Kidney capillary endothelial cell (primary cell): Measurements from ENCODE around the gene PDCD2L.
"Not testable (repeated sequence)": the region's sequence is repeated elsewhere in the genome, so short reads cannot be mapped to it uniquely, and the experiment has no call there.

Experiments used
- DNase-seq: peaks from one replicate; pipeline ENCODE4 v3.0.0-alpha.2; 2018; ENCODE audit warnings: low spot score

PDCD2L gene, protein sequence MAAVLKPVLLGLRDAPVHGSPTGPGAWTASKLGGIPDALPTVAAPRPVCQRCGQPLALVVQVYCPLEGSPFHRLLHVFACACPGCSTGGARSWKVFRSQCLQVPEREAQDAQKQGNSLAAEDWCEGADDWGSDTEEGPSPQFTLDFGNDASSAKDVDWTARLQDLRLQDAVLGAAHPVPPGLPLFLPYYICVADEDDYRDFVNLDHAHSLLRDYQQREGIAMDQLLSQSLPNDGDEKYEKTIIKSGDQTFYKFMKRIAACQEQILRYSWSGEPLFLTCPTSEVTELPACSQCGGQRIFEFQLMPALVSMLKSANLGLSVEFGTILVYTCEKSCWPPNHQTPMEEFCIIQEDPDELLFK

GRCh38 chr19:34404109-34404909, at the start of gene PDCD2L:
Gene PDCD2L (plus strand): TSS chr19:34404399. CDS start chr19:34404431, 32 bp downstream.
- DNase-seq, result peak; percentile 92

- no peak for DNase-seq
Observed at GRCh38 chr19:34355201-34355600, 49.0 kb upstream of the PDCD2L start.

DNA sequence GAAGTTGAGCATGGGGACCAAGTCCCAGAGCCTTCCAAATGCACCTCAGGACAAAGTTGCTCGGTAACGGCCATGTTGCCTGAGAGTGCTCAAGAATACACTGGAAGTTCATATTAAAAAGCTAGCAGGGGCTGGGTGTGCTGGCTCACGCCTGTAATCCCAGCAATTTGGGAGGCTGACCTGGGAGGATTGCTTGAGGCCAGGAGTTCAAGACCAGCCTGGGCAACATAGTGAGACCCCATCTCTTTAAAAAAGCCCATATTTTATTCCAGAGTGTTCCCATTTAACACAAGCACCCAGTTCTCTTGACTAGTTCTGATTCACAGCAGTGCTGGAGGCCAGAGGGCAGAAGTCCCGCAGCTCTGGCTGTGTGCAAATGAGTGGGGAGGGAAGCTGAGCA, 47.3 kb upstream of the PDCD2L start:
- no peak for DNase-seq

DNA sequence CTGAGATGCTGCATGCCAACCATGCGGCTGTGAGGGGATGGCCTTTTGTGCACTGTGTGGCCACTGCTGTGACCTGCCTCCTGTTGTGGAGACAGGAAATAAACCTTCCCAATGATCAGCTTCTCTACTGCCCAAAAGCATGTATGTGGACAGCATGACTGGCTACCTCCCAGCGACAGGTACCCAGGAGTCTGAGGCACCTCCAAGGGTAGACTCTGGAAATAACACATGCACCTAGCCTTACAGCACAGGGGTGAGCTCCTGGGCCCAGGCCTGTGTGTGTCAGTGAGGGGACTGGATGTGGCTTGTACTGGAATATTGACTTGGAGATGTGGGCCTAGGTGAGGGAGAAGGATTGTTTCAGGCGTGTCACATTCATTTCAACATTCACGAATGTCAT, 46.8 kb upstream of the PDCD2L start:
- no peak for DNase-seq

DNA sequence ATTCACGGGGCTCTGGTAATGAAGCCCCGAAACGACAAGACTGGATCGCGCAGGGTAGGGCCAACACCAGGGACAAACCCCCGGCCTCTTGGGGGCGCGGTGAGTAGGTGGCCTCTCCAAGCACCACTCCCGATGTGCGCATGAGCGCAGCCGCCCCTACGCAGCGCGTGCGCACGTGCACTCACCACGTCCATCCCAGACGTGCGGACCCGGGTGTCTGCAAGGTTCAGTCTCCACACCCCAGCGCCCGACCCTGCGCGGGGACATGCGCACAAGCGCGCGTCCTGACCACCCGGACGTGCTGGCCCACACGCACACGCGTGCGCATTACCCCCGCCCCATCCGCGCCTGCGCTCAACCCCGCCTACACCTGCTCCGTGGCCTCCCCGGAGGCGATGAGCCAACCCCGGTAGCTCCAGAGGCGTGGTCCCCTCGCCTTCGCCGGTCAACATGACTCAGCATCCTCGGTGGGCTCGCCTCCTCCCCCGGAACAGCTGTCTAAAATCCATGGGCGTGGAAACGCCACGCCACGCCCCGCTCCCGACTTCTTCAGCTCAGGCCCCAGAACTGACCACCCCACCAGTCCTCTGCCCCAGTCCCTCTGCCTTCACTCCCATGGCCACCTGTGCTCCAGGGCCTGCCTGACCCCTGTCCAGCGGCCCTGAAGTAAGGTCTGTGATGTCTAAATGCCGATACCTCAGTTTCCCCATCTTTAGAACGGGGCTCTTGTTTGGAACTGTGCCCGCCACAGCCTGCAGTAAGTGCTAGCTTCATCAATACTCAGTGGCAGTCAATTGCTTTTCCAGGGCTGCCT, 44.9 kb upstream of the PDCD2L start:
- peak; percentile 91 for DNase-seq

DNA sequence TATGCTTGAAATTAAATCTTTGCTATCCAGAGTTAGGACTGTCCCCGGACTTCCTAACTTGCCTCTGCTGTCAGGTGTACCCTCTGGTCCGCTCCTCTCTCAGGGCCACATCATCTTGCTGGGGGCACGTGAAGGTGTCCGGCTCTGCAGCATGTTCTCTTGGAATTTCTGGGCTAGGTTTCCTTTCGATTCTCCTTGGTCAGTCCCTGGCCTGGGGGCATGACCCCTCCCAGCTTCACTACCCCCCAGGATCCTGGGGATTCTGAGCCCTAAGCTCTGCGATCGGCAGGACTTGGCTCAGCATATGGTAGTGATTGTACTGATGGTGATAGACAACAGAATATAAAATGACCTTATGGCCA, 44.3 kb upstream of the PDCD2L start:
- no peak for DNase-seq

- DNase-seq, result no peak
Observed at GRCh38 chr19:34360354-34360909, 43.8 kb upstream of the PDCD2L start.

DNA sequence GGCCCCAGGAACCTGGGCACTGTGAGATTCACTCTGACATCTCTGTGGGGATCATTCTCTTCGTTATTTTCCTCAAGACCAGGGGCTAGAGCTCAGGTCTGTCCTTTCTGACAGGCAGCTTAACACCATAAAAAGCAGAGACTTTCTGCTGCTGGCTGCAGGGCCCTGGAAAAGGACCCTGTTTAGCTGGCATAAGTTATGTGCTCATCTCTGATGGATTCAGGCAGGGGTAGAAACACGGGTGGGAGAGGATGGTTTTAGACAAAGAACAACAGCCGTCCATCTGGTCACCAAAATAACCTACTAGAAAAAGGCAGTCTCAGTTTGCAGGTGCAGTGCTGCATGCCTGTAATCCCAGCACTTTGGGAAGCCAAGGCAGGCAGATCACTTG, 41.5 kb upstream of the PDCD2L start:
- no peak for DNase-seq

DNA sequence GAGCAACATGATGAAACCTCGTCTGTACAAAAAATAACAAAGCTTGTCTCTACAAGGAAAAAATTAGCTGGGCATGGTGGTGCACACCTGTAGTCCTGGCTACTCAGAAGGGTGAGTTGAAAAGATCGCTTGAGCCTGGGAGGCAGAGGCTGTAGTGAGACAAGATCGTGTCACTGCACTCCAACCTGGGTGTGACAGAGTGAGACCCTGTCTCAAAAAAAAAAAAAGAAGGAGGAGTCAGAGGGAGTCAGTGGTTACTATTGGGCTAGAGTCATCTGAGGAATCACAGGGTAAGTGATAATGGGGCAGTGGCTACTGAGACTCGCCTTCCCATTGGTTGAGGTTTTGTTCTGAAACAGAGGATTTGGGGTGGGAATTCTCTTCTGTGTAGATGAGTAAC, 41.1 kb upstream of the PDCD2L start:
- DNase-seq, result no peak

DNA sequence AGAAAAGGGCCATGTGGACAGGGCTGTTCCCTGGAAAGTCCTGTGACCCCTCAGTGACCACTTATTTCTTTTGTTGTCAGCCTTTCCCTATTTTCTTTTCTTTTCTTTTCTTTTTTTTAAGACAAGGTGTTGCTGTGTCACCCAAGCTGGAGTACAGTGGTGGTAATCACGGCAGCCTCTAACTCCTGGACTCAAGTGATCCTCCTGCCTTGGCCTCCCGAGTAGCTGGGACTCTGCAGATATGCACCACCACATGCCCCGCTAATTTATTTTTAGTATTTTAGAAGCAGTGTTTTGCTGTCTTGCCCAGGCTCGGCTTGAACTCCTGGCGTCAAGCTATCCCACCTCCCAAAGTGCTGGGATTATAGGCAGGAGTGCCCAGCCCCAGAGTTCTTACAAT, 40.3 kb upstream of the PDCD2L start:
- no peak for DNase-seq

GRCh38 chr19:34364462-34364829, 39.8 kb upstream of the PDCD2L start:
- DNase-seq, result no peak

GRCh38 chr19:34364830-34365462, 39.3 kb upstream of the PDCD2L start, which contains the start of gene GPI:
Gene GPI (plus strand): TSS chr19:34365196. CDS start chr19:34365267, 71 bp downstream.
- peak; percentile 21 for DNase-seq

GRCh38 chr19:34365463-34366401, 38.5 kb upstream of the PDCD2L start:
- peak; percentile 25 for DNase-seq

DNA sequence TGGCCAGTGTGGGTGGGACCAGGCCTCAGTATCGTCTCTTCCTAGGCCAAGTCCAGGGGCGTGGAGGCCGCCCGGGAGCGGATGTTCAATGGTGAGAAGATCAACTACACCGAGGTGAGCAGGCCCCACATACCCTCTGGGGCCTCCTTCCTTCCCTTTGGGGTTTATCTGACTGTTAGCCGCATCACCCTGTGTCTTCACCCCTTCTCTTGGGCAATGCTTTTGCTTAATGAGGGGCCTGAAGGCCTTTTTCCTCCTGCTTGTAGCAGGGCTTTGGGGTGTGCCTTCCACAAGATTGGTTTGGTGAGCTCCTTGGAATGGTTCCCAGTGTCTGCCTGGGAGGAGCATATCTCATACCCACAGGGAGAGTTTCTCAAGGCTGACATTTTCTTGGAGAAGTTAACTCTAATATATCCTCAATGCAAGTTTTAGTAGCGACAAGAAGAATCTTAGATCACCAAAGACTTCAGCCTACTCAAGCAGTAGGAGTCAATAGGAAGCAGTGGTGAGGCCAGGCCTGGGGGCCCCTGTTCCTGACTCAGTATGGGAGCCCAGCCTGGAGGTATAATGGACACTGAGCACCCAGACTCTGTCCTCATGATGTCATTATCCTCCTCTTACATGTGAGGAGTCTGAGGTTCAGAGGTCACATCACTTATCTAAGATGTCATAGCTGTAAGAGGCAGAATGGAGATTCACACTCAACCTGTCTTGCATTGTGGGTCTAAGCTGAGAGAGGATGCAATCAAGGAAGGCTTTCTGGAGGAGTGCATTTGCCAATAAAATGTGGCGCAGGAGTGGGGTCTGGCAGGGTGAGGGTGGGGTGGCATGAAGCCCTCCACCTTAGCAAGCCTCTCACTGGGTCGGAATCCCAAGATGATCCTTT, 37.2 kb upstream of the PDCD2L start:
- DNase-seq, result no peak

GRCh38 chr19:34367624-34367957, 36.6 kb upstream of the PDCD2L start:
- no peak for DNase-seq

DNA sequence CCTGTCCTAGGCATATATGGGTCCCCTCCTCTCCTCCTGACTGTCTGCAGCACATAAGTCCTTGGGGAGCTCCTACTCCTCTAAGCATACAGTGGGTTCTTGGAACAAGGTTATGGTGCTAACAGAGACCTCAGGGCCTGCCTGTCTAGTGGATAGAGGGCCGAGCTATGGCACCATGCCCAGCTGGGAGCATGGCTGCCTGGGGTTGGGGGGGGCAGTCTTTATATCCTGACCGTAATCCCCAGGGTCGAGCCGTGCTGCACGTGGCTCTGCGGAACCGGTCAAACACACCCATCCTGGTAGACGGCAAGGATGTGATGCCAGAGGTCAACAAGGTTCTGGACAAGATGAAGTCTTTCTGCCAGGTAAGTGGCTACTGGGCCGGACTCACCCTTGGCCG, 35.9 kb upstream of the PDCD2L start:
- no peak for DNase-seq

DNA sequence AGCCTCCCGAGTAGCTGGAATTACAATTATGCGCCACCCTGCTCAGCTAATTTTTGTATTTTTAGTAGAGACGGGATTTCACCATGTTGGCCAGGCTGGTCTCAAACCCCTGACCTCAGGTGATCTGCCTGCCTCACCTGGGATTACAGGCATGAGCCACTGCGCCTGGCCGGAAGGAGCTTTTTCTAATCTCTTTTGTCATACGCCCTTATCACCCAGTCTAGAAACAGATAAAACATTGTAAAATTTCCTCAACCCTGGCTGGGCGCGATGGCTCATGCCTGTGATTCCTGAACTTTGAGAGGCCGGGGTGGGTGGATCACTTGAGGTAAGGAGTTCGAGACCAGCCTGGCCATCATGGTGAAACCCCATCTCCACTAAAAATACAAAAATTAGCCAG, 35.0 kb upstream of the PDCD2L start:
- not testable (repeated sequence) for DNase-seq

DNA sequence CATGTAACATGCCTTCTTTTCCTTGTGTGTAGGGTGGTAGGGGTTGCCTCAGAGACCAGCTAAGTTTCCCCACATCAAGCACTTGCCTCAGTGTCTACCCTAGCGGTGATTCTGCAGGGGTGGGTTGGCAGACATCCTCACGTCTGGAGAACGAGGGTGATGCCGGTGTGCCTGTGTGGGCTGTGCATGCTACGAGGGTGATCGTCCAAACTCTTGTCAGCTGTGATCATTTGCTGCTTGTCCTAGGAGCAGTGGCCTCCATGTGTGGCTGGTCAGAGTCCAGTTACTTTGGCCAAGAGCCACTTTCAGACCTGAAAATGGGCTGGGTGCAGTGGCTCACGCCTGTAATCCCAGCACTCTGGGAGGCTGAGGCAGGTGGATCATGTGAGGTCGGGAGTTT, 34.1 kb upstream of the PDCD2L start:
- no peak for DNase-seq

DNA sequence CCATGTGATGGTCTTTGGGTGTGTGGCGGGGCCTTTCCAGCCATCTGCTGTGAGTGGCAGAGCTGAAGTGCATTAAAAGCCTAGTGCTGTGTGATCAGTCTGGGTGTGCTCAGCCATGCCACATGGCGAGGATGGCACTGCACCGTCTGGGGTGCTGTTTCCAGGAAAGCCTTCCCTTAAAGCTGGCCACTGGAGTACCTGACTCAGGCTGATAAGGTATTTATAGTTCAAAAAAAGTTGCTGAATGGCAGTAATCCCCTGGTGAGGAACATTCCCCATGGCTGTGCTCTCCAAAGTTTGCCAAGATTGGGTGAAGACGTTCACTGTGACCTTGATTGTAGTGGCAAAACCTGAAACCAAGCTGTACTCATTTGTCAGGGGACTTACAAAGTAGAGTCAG, 33.2 kb upstream of the PDCD2L start:
- no peak for DNase-seq
